ENCODE measurements around the gene USP17L12. TPM values are rescaled to one million over a fixed set of nuclear protein-coding genes. Genes with fewer than 3 reads are reported as not detected.

The USP17L12 gene, protein sequence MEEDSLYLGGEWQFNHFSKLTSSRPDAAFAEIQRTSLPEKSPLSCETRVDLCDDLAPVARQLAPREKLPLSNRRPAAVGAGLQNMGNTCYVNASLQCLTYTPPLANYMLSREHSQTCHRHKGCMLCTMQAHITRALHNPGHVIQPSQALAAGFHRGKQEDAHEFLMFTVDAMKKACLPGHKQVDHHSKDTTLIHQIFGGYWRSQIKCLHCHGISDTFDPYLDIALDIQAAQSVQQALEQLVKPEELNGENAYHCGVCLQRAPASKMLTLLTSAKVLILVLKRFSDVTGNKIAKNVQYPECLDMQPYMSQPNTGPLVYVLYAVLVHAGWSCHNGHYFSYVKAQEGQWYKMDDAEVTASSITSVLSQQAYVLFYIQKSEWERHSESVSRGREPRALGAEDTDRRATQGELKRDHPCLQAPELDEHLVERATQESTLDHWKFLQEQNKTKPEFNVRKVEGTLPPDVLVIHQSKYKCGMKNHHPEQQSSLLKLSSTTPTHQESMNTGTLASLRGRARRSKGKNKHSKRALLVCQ
- not detected for total RNA-seq

DNA sequence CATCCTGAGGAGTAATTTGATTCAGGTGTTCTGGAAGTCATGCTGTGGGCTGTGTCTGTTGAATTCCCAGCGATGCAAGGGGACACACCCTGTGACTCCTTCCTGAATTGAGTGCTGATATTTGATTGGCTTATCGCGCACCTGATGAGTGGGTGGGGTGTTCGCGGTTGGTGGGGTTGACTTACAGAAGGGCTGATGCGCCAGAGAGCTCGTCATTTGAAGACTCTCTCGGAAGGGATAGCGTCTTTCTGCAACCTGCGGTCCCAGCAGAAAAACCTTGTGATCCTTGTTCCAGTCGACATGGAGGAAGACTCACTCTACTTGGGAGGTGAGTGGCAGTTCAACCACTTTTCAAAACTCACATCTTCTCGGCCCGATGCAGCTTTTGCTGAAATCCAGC, at the start of gene USP17L12:
USP17L12 (plus strand) TSS at position 301 of the 400 bp plus-strand sequence; CDS start at position 301, 0 bp downstream.

DNA sequence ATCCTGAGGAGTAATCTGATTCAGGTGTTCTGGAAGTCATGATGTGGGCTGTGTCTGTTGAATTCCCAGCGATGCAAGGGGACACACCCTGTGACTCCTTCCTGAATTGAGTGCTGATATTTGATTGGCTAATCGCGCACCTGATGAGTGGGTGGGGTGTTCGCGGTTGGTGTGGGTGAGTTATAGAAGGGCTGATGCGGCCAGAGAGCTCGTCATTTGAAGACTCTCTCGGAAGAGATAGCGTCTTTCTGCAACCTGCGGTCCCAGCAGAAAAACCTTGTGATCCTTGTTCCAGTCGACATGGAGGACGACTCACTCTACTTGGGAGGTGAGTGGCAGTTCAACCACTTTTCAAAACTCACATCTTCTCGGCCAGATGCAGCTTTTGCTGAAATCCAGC, 9.6 kb upstream of the USP17L12 start, which contains the start of gene USP17L10:
USP17L10 (plus strand) TSS at position 301 of the 400 bp plus-strand sequence; CDS start at position 301, 0 bp downstream.

DNA sequence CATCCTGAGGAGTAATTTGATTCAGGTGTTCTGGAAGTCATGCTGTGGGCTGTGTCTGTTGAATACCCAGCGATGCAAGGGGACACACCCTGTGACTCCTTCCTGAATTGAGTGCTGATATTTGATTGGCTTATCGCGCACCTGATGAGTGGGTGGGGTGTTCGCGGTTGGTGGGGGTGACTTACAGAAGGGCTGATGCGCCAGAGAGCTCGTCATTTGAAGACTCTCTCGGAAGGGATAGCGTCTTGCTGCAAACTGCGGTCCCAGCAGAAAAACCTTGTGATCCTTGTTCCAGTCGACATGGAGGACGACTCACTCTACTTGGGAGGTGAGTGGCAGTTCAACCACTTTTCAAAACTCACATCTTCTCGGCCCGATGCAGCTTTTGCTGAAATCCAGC, 4.8 kb upstream of the USP17L12 start, which contains the start of gene USP17L11:
USP17L11 (plus strand) TSS at position 301 of the 400 bp plus-strand sequence; CDS start at position 301, 0 bp downstream.

DNA sequence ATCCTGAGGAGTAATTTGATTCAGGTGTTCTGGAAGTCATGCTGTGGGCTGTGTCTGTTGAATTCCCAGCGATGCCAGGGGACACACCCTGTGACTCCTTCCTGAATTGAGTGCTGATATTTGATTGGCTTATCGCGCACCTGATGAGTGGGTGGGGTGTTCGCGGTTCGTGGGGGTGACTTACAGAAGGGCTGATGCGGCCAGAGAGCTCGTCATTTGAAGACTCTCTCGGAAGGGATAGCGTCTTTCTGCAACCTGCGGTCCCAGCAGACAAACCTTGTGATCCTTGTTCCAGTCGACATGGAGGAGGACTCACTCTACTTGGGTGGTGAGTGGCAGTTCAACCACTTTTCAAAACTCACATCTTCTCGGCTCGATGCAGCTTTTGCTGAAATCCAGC, 4.6 kb downstream of the USP17L12 start, which contains the start of gene USP17L13:
USP17L13 (plus strand) TSS at position 301 of the 400 bp plus-strand sequence; CDS start at position 301, 0 bp downstream.

DNA sequence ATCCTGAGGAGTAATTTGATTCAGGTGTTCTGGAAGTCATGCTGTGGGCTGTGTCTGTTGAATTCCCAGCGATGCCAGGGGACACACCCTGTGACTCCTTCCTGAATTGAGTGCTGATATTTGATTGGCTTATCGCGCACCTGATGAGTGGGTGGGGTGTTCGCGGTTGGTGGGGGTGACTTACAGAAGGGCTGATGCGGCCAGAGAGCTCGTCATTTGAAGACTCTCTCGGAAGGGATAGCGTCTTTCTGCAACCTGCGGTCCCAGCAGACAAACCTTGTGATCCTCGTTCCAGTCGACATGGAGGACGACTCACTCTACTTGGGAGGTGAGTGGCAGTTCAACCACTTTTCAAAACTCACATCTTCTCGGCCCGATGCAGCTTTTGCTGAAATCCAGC, 14.1 kb downstream of the USP17L12 start, which contains the start of gene USP17L15:
USP17L15 (plus strand) TSS at position 301 of the 400 bp plus-strand sequence; CDS start at position 301, 0 bp downstream.

DNA sequence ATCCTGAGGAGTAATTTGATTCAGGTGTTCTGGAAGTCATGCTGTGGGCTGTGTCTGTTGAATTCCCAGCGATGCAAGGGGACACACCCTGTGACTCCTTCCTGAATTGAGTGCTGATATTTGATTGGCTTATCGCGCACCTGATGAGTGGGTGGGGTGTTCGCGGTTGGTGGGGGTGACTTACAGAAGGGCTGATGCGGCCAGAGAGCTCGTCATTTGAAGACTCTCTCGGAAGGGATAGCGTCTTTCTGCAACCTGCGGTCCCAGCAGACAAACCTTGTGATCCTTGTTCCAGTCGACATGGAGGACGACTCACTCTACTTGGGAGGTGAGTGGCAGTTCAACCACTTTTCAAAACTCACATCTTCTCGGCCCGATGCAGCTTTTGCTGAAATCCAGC, 23.6 kb downstream of the USP17L12 start, which contains the start of gene USP17L17:
USP17L17 (plus strand) TSS at position 301 of the 400 bp plus-strand sequence; CDS start at position 301, 0 bp downstream.

DNA sequence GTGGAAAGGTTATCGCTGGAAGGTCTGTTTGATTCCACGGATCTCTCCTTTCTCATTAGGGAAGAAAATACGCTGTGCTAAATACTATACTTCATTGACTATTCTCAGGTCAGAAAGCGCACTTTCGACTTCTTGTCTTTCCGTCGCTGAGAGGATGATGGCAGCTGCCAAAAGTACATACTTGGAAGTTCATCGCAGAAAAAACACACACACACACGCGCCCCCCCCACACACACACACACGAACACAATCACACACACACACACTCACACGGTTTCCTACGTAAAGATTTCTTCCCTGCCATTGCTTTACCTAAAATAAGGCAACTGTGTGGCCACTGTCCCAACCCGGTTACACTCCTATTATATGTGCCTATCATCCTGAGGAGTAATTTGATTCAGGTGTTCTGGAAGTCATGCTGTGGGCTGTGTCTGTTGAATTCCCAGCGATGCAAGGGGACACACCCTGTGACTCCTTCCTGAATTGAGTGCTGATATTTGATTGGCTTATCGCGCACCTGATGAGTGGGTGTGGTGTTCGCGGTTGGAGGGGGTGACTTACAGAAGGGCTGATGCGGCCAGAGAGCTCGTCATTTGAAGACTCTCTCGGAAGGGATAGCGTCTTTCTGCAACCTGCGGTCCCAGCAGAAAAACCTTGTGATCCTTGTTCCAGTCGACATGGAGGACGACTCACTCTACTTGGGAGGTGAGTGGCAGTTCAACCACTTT, 28.2 kb downstream of the USP17L12 start, which contains the start of gene USP17L18:
USP17L18 (plus strand) TSS at position 678 of the 728 bp plus-strand sequence; CDS start at position 678, 0 bp downstream.

DNA sequence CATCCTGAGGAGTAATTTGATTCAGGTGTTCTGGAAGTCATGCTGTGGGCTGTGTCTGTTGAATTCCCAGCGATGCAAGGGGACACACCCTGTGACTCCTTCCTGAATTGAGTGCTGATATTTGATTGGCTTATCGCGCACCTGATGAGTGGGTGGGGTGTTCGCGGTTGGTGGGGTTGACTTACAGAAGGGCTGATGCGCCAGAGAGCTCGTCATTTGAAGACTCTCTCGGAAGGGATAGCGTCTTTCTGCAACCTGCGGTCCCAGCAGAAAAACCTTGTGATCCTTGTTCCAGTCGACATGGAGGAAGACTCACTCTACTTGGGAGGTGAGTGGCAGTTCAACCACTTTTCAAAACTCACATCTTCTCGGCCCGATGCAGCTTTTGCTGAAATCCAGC, 33.1 kb downstream of the USP17L12 start, which contains the start of gene USP17L19:
USP17L19 (plus strand) TSS at position 301 of the 400 bp plus-strand sequence; CDS start at position 301, 0 bp downstream.

DNA sequence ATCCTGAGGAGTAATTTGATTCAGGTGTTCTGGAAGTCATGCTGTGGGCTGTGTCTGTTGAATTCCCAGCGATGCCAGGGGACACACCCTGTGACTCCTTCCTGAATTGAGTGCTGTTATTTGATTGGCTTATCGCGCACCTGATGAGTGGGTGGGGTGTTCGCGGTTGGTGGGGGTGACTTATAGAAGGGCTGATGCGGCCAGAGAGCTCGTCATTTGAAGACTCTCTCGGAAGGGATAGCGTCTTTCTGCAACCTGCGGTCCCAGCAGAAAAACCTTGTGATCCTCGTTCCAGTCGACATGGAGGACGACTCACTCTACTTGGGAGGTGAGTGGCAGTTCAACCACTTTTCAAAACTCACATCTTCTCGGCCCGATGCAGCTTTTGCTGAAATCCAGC, 37.9 kb downstream of the USP17L12 start, which contains the start of gene USP17L20:
USP17L20 (plus strand) TSS at position 301 of the 400 bp plus-strand sequence; CDS start at position 301, 0 bp downstream.

DNA sequence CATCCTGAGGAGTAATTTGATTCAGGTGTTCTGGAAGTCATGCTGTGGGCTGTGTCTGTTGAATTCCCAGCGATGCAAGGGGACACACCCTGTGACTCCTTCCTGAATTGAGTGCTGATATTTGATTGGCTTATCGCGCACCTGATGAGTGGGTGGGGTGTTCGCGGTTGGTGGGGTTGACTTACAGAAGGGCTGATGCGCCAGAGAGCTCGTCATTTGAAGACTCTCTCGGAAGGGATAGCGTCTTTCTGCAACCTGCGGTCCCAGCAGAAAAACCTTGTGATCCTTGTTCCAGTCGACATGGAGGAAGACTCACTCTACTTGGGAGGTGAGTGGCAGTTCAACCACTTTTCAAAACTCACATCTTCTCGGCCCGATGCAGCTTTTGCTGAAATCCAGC, 42.6 kb downstream of the USP17L12 start, which contains the start of gene USP17L21:
USP17L21 (plus strand) TSS at position 301 of the 400 bp plus-strand sequence; CDS start at position 301, 0 bp downstream.

DNA sequence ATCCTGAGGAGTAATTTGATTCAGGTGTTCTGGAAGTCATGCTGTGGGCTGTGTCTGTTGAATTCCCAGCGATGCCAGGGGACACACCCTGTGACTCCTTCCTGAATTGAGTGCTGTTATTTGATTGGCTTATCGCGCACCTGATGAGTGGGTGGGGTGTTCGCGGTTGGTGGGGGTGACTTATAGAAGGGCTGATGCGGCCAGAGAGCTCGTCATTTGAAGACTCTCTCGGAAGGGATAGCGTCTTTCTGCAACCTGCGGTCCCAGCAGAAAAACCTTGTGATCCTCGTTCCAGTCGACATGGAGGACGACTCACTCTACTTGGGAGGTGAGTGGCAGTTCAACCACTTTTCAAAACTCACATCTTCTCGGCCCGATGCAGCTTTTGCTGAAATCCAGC, 47.4 kb downstream of the USP17L12 start, which contains the start of gene USP17L22:
USP17L22 (plus strand) TSS at position 301 of the 400 bp plus-strand sequence; CDS start at position 301, 0 bp downstream.

Other genes starting within 250 kb of the USP17L12 start
- not detected for gene FAM90A26, start 49.7 kb upstream of the USP17L12 start, total RNA-seq
- gene USP17L10, start 9.5 kb upstream of the USP17L12 start, total RNA-seq: not detected
- gene USP17L11, start 4.7 kb upstream of the USP17L12 start, total RNA-seq: not detected
- not detected for gene USP17L13, start 4.7 kb downstream of the USP17L12 start, total RNA-seq
- gene USP17L15, start 14.2 kb downstream of the USP17L12 start, total RNA-seq: not detected
- gene USP17L17, start 23.7 kb downstream of the USP17L12 start, total RNA-seq: not detected
- not detected for gene USP17L18, start 28.5 kb downstream of the USP17L12 start, total RNA-seq
- not detected for gene USP17L19, start 33.2 kb downstream of the USP17L12 start, total RNA-seq
- not detected for gene USP17L20, start 38.0 kb downstream of the USP17L12 start, total RNA-seq
- gene USP17L21, start 42.7 kb downstream of the USP17L12 start, total RNA-seq: not detected
- not detected for gene USP17L22, start 47.5 kb downstream of the USP17L12 start, total RNA-seq
- not detected for gene USP17L24, start 105.0 kb downstream of the USP17L12 start, total RNA-seq
- not detected for gene USP17L25, start 109.8 kb downstream of the USP17L12 start, total RNA-seq
- not detected for gene USP17L26, start 114.5 kb downstream of the USP17L12 start, total RNA-seq
- gene USP17L5, start 119.3 kb downstream of the USP17L12 start, total RNA-seq: not detected
- not detected for gene USP17L27, start 124.0 kb downstream of the USP17L12 start, total RNA-seq
- not detected for gene USP17L28, start 128.7 kb downstream of the USP17L12 start, total RNA-seq
- gene USP17L29, start 133.5 kb downstream of the USP17L12 start, total RNA-seq: not detected
- not detected for gene USP17L30, start 143.0 kb downstream of the USP17L12 start, total RNA-seq
- gene DEFB131A, start 224.3 kb downstream of the USP17L12 start, total RNA-seq: not detected

Measured in camera-type eye (tissue), 1 donor.